C4-2B (cell line): ENCODE results near the gene SLIT3.

Source experiments
- H3K27ac ChIP-seq: fragments of 450-650 bp; 2 replicates; pipeline ENCODE4 v1.5.1; 2017
- CTCF ChIP-seq: fragments of 450-650 bp; conservative IDR thresholded peaks from 2 replicates; pipeline ENCODE4 v1.5.1; 2017; ENCODE audit warnings: mild to moderate bottlenecking
- ZFX ChIP-seq: fragments of 450-650 bp; IDR thresholded peaks from 2 replicates; pipeline ENCODE4 v1.6.1; 2017

Gene SLIT3

DNA sequence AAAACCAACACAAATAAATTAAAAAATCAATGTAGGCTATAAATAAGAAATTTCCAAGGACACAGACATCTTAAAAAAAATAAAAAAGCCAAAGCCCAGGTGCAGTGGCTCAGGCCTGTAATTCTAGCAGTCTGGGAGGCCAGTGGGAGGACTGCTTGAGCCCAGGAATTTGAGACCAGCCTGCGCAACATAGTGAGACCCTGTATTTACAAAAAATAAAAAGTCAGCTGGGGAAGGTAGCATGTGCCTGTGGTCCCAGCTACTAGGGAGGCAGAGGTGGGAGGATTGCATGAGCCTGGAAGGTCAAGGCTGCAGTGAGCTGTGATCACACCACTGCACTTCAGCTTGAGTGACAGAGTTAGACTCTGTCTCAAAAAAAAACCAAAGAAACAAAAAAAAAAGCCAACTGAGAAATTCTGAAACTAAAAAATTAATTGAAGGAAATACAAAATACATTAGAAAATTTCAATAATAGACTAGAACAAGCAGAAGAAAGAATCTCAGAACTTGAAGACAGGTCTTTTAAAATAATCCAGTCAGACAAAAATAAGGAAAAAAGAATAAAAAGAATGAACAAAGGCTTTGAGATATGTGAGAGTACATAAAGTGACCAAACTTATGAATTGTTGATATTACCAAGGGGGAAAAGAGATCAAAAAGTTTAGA lies 572.3 kb downstream of the SLIT3 start:
- no peak for TF ChIP-seq ZFX
- TF ChIP-seq CTCF: no peak
- H3K27ac ChIP-seq: no peak overlapping the region

GRCh38 chr5:168727547-168727946 lies 573.4 kb downstream of the SLIT3 start:
- TF ChIP-seq ZFX (no peak), CTCF (no peak)
- H3K27ac ChIP-seq: no peak overlapping the region

- TF ChIP-seq ZFX (no peak), CTCF (no peak)
These were observed 574.6 kb downstream of the SLIT3 start for GRCh38 chr5:168726342-168726741.

DNA sequence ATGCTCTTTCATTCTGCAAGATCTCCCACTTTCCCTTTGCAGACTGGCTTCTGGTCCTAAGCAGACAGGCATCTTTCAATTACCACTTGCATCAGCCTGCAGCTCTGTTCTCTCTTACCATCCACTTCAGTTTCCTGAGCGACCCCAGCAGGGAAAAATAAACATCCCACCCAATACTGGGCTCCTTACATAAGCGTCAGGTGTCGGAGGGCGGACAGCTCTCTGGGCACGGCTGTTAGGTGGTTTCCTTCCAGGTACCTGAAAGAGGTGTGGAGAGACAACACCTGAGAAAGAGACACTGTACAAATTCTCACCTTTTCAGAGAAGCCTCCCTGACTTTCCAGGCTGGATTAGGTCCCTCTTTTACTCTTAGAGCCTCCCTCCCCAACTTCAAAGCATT lies 576.7 kb downstream of the SLIT3 start:
- H3K27ac ChIP-seq: no peak overlapping the region
- TF ChIP-seq CTCF (no peak), ZFX (no peak)

More at GRCh38 chr5:168726342-168726741, 574.6 kb downstream of the SLIT3 start:
- H3K27ac ChIP-seq: no peak overlapping the region

- TF ChIP-seq CTCF (no peak), ZFX (no peak)
- no peak overlapping the region for H3K27ac ChIP-seq
These were observed 577.9 kb downstream of the SLIT3 start for GRCh38 chr5:168723037-168723436.

- no peak overlapping the region for H3K27ac ChIP-seq
- TF ChIP-seq CTCF (no peak), ZFX (no peak)
These were observed 579.0 kb downstream of the SLIT3 start for GRCh38 chr5:168721966-168722365.

DNA sequence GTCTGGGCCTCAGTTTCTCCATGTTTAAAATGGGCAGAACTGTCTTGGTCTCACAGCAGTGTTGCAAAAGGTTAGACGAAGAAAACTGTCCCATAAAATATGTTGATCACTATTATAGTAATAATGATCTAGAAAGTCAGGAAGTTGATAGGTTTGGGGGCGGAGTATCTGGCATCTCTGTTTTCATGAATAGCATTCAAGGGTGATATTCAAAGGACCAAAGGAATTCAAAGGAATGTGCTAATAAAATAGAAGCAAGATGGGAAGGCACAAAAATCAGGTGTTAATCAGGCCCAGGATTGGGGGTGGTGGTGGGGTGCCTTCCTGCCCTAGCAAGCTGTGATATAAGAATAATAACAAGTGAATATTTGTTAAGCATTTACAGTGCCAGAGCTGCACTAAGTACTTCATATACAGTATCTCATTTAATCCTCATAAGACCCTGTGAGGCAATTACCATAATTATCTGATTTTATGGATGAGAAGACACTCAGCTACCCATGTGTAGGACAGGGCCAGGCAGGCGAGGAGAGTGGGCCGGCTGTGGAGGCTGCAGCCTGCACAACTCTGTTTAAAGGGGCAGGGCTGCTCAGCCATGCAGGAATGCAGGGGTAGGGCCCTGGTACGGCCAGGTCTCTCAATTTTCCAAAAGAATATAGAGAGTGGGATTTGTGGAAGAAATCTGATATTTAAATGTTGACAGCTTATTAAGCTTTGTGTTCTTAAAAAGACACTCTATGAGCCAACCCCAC lies 579.8 kb downstream of the SLIT3 start:
- H3K27ac ChIP-seq: no peak overlapping the region
- TF ChIP-seq ZFX (no peak), CTCF (no peak)
